ENCODE results near the gene TNP1. TPM values are rescaled to one million over a fixed set of nuclear protein-coding genes. Genes with fewer than 3 reads are reported as not detected.

The TNP1 gene
- total and polyA plus RNA-seq, 2 experiments from 2014 or later = not detected

GRCh38 chr2:216855605-216856004 lies 4.3 kb downstream of the TNP1 start:
- Histone ChIP-seq H3K27ac (no peak overlapping the region), H3K36me3 (no peaks in the 10 kb centered on the region), H3K9me3 (ENCODE audit: low read depth) (no peaks in the 10 kb centered on the region), H3K4me1 (ENCODE audit: low read depth) (peaks cover 13% of the 10 kb centered on the region), H3K27me3 (peaks cover 3% of the 10 kb centered on the region), H3K4me3 (no peak overlapping the region)
- DNase-seq (ENCODE audit: low read depth in 1 of 2, low spot score in 1 of 2) = no peak
- TF ChIP-seq, protein P1, sequence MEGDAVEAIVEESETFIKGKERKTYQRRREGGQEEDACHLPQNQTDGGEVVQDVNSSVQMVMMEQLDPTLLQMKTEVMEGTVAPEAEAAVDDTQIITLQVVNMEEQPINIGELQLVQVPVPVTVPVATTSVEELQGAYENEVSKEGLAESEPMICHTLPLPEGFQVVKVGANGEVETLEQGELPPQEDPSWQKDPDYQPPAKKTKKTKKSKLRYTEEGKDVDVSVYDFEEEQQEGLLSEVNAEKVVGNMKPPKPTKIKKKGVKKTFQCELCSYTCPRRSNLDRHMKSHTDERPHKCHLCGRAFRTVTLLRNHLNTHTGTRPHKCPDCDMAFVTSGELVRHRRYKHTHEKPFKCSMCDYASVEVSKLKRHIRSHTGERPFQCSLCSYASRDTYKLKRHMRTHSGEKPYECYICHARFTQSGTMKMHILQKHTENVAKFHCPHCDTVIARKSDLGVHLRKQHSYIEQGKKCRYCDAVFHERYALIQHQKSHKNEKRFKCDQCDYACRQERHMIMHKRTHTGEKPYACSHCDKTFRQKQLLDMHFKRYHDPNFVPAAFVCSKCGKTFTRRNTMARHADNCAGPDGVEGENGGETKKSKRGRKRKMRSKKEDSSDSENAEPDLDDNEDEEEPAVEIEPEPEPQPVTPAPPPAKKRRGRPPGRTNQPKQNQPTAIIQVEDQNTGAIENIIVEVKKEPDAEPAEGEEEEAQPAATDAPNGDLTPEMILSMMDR (IDR thresholded peaks at IDR 0.05; ENCODE audit: low read depth, low read length) = no peak

DNA sequence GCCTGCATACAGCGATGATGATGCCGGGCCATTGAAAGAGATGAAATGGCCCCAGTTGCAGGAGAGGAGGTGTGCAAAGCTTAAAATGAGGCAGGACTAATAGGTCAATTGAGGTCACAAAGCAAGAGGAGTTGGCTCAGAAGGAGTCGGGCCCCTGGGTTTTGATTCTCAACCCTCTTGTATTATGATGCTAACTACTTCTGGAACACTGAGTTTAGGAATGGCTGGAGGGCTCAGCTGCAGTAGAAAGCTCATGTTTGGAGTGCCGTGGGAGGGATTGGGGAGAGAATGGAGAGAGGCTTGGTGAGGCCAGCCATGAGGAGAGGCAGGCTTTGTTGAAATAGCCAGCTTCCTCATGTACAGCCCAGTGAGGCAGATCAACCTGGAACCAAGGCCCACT lies 4.8 kb downstream of the TNP1 start:
- H3K4me3 ChIP-seq = no peak overlapping the region
- no peak overlapping the region for H3K27ac ChIP-seq
- no peaks in the 10 kb centered on the region for H3K36me3 ChIP-seq
- peaks cover 8% of the 10 kb centered on the region for H3K4me1 ChIP-seq (ENCODE audit: low read depth)
- peaks cover 3% of the 10 kb centered on the region for H3K27me3 ChIP-seq
- H3K9me3 ChIP-seq (ENCODE audit: low read depth) = no peaks in the 10 kb centered on the region
- TF ChIP-seq, protein P1 (IDR thresholded peaks at IDR 0.05; ENCODE audit: low read depth, low read length) = no peak
- no peak for DNase-seq (ENCODE audit: low read depth in 1 of 2, low spot score in 1 of 2)

DNA sequence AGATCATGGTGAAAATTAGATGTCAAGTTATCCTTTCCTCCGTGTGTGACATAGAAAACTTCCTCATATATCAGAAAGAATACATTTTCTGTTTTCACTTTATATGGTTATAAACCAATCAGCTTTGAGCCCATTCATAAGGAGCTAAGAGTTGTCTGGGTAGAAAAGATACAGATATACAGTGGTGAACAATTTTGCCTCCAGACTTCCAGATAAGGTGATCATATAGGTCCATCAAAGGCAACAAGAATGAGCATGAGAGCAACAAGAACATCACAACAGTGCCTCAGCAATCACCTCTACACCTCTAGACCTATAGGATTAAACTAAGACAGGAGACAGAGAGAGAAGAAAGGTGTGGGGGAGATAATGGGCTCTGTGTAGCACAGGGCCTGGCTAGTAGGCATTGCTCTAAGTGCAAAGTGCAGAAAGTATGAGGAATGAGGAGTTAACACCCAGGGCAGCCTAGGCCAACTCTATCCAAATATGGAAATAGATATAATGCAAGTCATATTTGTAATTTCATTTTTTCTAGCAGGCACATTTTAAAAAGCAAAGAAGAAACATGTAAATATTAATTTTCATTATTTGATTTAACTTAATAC lies 8.3 kb downstream of the TNP1 start:
- H3K9me3 ChIP-seq (ENCODE audit: low read depth) = no peaks in the 10 kb centered on the region
- H3K27me3 ChIP-seq = no peaks in the 10 kb centered on the region
- peaks cover 3% of the 10 kb centered on the region for H3K4me1 ChIP-seq (ENCODE audit: low read depth)
- no peaks in the 10 kb centered on the region for H3K36me3 ChIP-seq
- TF ChIP-seq, protein P1 (IDR thresholded peaks at IDR 0.05; ENCODE audit: low read depth, low read length) = no peak
- no peak for DNase-seq (ENCODE audit: low read depth in 1 of 2, low spot score in 1 of 2)
- H3K27ac ChIP-seq = no peak overlapping the region
- no peak overlapping the region for H3K4me3 ChIP-seq

GRCh38 chr2:216850665-216851322 lies 9.1 kb downstream of the TNP1 start:
- no peak for DNase-seq (ENCODE audit: low read depth in 1 of 2, low spot score in 1 of 2)
- TF ChIP-seq, protein P1 (IDR thresholded peaks at IDR 0.05; ENCODE audit: low read depth, low read length) = no peak
- no peaks in the 10 kb centered on the region for H3K4me1 ChIP-seq (ENCODE audit: low read depth)
- no peak overlapping the region for H3K27ac ChIP-seq
- no peaks in the 10 kb centered on the region for H3K27me3 ChIP-seq
- no peaks in the 10 kb centered on the region for H3K36me3 ChIP-seq
- no peaks in the 10 kb centered on the region for H3K9me3 ChIP-seq (ENCODE audit: low read depth)
- H3K4me3 ChIP-seq = no peak overlapping the region

- H3K9me3 ChIP-seq (ENCODE audit: low read depth) = no peaks in the 10 kb centered on the region
- TF ChIP-seq, protein P1 (IDR thresholded peaks at IDR 0.05; ENCODE audit: low read depth, low read length) = no peak
- H3K27me3 ChIP-seq = no peaks in the 10 kb centered on the region
- no peaks in the 10 kb centered on the region for H3K36me3 ChIP-seq
- DNase-seq (ENCODE audit: low read depth in 1 of 2, low spot score in 1 of 2) = peak in 1 of 2 donors; percentile 8
- no peak overlapping the region for H3K27ac ChIP-seq
- no peak overlapping the region for H3K4me3 ChIP-seq
- no peaks in the 10 kb centered on the region for H3K4me1 ChIP-seq (ENCODE audit: low read depth)
Measured at GRCh38 chr2:216849987-216850386, 9.9 kb downstream of the TNP1 start.

Data from cardiac muscle cell (in vitro differentiated cells and primary cell).